GM12878 (cell line): ENCODE data around the gene SLC25A39.

Experiments used
- CTCF ChIP-seq, 3 experiments: IDR thresholded peaks in 2 of 3; conservative IDR thresholded peaks in 1 of 3; 2 replicates each; pipeline ENCODE4 v1.5.1; 2011; ENCODE audit warnings: low read depth in 3 of 3, low read length in 3 of 3, mild to moderate bottlenecking in 3 of 3, control low read depth in 2 of 3, moderate library complexity in 2 of 3, inconsistent platforms in 1 of 3, mixed read lengths in 1 of 3; ENCODE audit not compliant: control insufficient read depth in 2 of 3, insufficient read depth in 1 of 3; ENCODE audit errors: extremely low read depth in 1 of 3
- EZH2 ChIP-seq: IDR thresholded peaks from 2 replicates; pipeline ENCODE4 v1.6.1; 2012; ENCODE audit warnings: low read depth, mild to moderate bottlenecking, control low read depth, inconsistent platforms, low read length, borderline replicate concordance; ENCODE audit not compliant: control insufficient read depth
- IRF3 ChIP-seq: fragments of 450-650 bp; IDR thresholded peaks from 2 replicates; pipeline ENCODE4 v1.6.1; 2014; ENCODE audit warnings: mild to moderate bottlenecking
- STAT3 ChIP-seq: IDR thresholded peaks from 2 replicates; pipeline ENCODE4 v1.6.1; 2011; ENCODE audit warnings: low read depth, low read length, improper control_type of control experiment

- TF ChIP-seq CTCF (IDR thresholded peaks at IDR 0.05 in 2 of 3, conservative IDR thresholded peaks at IDR 0.05 in 1 of 3; ENCODE audit: control insufficient read depth in 2 of 3, extremely low read depth in 1 of 3, insufficient read depth in 1 of 3, low read depth in 3 of 3, low read length in 3 of 3) (no peak), STAT3 (no peak), IRF3 (no peak), EZH2 (no peak)
Measured at GRCh38 chr17:44353672-44354331, 29.2 kb upstream of the SLC25A39 start.
